SU-DHL-6 (cell line): Measurements from ENCODE around the gene C18orf32.

ENCODE experiments used
- H2AFZ ChIP-seq: fragments of 200-600 bp; sonication (generic); 2 replicates; pipeline ENCODE4 v1.6.1; 2014; ENCODE audit warnings: low read depth, mild to moderate bottlenecking, moderate library complexity, mixed read lengths, antibody characterized with exemption, low read length; ENCODE audit not compliant: severe bottlenecking
- H3F3A ChIP-seq: fragments of 200-600 bp; shearing (Covaris generic); 2 replicates; pipeline ENCODE4 v1.6.0; 2016; ENCODE audit warnings: antibody characterized with exemption, mild to moderate bottlenecking; ENCODE audit not compliant: insufficient read depth
- H3K27ac ChIP-seq: fragments of 200-600 bp; sonication (generic); 2 replicates; pipeline ENCODE4 v1.5.1; 2016; ENCODE audit warnings: low read depth, mild to moderate bottlenecking, low read length, moderate library complexity, mixed read lengths
- H3K27me3 ChIP-seq: fragments of 200-600 bp; sonication (generic), shearing (Covaris generic); 2 replicates; pipeline ENCODE4 v1.6.0; 2014; ENCODE audit warnings: mild to moderate bottlenecking, low read length
- H3K36me3 ChIP-seq: fragments of 200-600 bp; sonication (generic); 2 replicates; pipeline ENCODE4 v1.6.1; 2014; ENCODE audit warnings: mild to moderate bottlenecking, low read length, mixed read lengths
- H3K4me2 ChIP-seq: fragments of 300-600, 200-600 bp; shearing (Covaris generic), sonication (generic); 2 replicates; pipeline ENCODE4 v1.6.0; 2014; ENCODE audit warnings: low read length, low read depth, mild to moderate bottlenecking; ENCODE audit not compliant: poor library complexity, severe bottlenecking
- H3K4me3 ChIP-seq: fragments of 200-600 bp; sonication (generic); 2 replicates; pipeline ENCODE4 v1.5.1; 2014; ENCODE audit warnings: antibody characterized with exemption, low read length, mild to moderate bottlenecking, mixed read lengths; ENCODE audit not compliant: insufficient read depth, poor library complexity, severe bottlenecking
- H3K79me2 ChIP-seq: fragments of 200-600 bp; sonication (generic); 2 replicates; pipeline ENCODE4 v1.6.1; 2014; ENCODE audit warnings: mild to moderate bottlenecking, low read length, moderate library complexity; ENCODE audit not compliant: insufficient read depth
- H3K9ac ChIP-seq: fragments of 200-600 bp; sonication (generic); 2 replicates; pipeline ENCODE4 v1.7.0; 2014; ENCODE audit warnings: mild to moderate bottlenecking, low read length
- H3K9me2 ChIP-seq: fragments of 200-600 bp; sonication (generic); replicated peaks from 2 replicates; pipeline ENCODE4 v1.6.1; 2014; ENCODE audit warnings: low read length; ENCODE audit not compliant: insufficient read depth
- H3K9me3 ChIP-seq: fragments of 200-600 bp; sonication (generic); 2 replicates; pipeline ENCODE4 v1.6.1; 2014; ENCODE audit warnings: low read length, mixed read lengths; ENCODE audit not compliant: insufficient read depth
- H4K20me1 ChIP-seq: fragments of 200-600 bp; sonication (generic); 2 replicates; pipeline ENCODE4 v1.6.1; 2014; ENCODE audit warnings: low read depth, mild to moderate bottlenecking, antibody characterized with exemption, low read length, moderate library complexity, mixed read lengths
- EZH2phosphoT487 ChIP-seq: fragments of 200-600 bp; sonication (generic), shearing (Covaris generic); conservative IDR thresholded peaks from 2 replicates; pipeline ENCODE4 v1.6.1; 2018; ENCODE audit warnings: mild to moderate bottlenecking, antibody characterized with exemption, low read length, moderate library complexity, mixed read lengths
- TF ChIP-seq, protein P1 (sequence below): fragments of 200-600 bp; sonication (generic); IDR thresholded peaks from one replicate; pipeline ENCODE4 v1.5.1; 2017; ENCODE audit warnings: antibody characterized with exemption, mild to moderate bottlenecking, low read length, moderate library complexity; ENCODE audit not compliant: insufficient read depth, poor library complexity, severe bottlenecking

The C18orf32 gene

DNA sequence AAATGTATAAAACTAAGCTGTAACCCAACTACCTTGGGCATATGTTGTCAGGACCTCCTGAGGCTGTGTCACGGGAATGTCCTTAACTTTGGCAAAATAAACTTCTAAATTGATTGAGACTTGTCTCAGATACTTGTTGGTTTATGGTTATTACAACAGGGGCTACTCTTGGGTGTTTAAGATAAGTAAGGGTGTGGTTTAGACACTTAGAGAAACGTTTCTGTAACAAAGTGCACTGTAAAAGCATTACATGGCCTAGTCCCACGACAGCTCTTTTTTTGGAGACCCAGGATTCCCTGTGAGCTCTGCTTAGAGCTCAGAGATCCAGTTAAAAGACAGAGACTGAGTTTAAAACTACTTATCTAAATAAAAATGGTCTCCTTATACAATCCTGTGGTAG lies 42.6 kb upstream of the C18orf32 start:
- TF ChIP-seq, protein P1, sequence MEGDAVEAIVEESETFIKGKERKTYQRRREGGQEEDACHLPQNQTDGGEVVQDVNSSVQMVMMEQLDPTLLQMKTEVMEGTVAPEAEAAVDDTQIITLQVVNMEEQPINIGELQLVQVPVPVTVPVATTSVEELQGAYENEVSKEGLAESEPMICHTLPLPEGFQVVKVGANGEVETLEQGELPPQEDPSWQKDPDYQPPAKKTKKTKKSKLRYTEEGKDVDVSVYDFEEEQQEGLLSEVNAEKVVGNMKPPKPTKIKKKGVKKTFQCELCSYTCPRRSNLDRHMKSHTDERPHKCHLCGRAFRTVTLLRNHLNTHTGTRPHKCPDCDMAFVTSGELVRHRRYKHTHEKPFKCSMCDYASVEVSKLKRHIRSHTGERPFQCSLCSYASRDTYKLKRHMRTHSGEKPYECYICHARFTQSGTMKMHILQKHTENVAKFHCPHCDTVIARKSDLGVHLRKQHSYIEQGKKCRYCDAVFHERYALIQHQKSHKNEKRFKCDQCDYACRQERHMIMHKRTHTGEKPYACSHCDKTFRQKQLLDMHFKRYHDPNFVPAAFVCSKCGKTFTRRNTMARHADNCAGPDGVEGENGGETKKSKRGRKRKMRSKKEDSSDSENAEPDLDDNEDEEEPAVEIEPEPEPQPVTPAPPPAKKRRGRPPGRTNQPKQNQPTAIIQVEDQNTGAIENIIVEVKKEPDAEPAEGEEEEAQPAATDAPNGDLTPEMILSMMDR, result no peak
- no peak for TF ChIP-seq EZH2phosphoT487
- Histone ChIP-seq H3K27ac (no peak overlapping the region), H3K4me2 (no peak overlapping the region), H3K9ac (no peak overlapping the region), H3K79me2 (no peaks in the 10 kb centered on the region), H3K9me3 (peaks cover 1% of the 10 kb centered on the region; the same call in 1 of the 2 replicates), H4K20me1 (no peaks in the 10 kb centered on the region), H3K9me2 (no peaks in the 10 kb centered on the region), H3K27me3 (no peaks in the 10 kb centered on the region), H3K36me3 (no peaks in the 10 kb centered on the region), H3F3A (no peaks in the 10 kb centered on the region), H2AFZ (no peak overlapping the region), H3K4me3 (no peak overlapping the region)

DNA sequence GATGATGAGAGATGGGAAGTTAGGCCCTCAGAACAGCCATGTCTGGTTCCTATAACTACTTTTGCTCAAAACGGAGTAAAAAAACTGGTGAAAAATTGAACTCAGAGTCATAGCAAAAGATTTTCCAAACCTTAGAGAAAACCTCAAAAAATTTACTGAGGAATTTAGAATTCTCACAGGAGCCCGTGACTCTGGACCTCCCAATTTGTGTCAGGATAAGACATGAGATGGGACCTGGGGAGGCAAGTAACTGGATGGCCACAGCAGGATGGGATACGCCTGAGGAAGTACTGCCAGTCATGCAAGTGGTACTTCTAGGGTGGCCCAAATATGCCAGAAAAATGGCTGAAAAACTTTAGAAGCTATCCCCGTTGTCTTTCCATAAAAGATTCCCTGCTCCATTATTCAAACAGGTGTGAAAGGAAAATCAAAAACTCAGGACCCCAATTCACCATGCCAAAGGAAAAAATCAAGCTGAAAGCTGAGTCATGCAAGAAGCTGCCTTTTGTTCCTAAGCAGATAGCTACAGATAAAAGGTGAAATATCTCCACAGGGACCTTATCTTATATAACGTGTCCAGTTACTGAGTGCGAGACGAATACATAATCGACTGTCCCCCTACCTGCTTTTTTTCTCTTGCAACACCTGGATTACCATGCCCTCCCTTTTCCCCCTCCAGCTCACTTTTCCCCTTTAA lies 40.7 kb upstream of the C18orf32 start:
- Histone ChIP-seq H3F3A (no peaks in the 10 kb centered on the region), H4K20me1 (no peaks in the 10 kb centered on the region), H3K36me3 (no peaks in the 10 kb centered on the region), H3K9me2 (no peaks in the 10 kb centered on the region), H2AFZ (no peak overlapping the region), H3K27me3 (no peaks in the 10 kb centered on the region), H3K4me2 (no peak overlapping the region), H3K4me3 (no peak overlapping the region), H3K9me3 (no peaks in the 10 kb centered on the region), H3K9ac (no peak overlapping the region), H3K79me2 (no peaks in the 10 kb centered on the region), H3K27ac (no peak overlapping the region)
- no peak for TF ChIP-seq EZH2phosphoT487
- TF ChIP-seq, protein P1, result no peak

DNA sequence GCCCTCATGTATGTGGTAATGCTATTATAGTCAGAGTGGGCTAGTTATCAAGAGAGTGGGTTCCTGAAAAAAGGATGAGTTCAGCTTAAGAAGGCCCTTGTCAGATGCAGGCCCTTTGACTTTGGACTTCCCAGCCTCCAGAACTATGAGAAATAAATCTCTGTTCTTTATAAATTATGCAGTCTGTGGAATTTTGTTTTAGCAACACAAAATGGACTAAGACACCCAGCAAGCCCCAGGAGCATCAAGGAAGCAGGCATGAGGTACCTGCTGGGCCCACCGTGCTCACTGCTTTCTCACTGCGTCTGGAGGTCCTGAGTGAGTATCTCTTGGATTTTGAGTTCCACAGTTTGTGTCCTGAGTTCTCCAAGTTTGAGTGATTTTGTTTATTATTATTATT lies 38.9 kb upstream of the C18orf32 start:
- Histone ChIP-seq H3K4me3 (no peak overlapping the region), H3K9ac (no peak overlapping the region), H3K4me2 (no peak overlapping the region), H3K27ac (no peak overlapping the region), H3K36me3 (no peaks in the 10 kb centered on the region), H4K20me1 (no peaks in the 10 kb centered on the region), H3K9me3 (no peaks in the 10 kb centered on the region), H3K9me2 (no peaks in the 10 kb centered on the region), H2AFZ (no peak overlapping the region), H3K79me2 (no peaks in the 10 kb centered on the region), H3K27me3 (no peaks in the 10 kb centered on the region), H3F3A (no peaks in the 10 kb centered on the region)
- TF ChIP-seq, protein P1, result no peak
